H1 (cell line): ENCODE results near the gene RAP1A. TPM values are rescaled to one million over a fixed set of nuclear protein-coding genes. Genes with fewer than 3 reads are reported as not detected.

ENCODE experiments used
- BACH1 ChIP-seq: IDR thresholded peaks from 2 replicates; pipeline ENCODE4 v1.6.1; 2012; ENCODE audit warnings: low read length, improper control_type of control experiment
- EZH2 ChIP-seq: fragments of 200-600 bp; sonication (generic); IDR thresholded peaks from 2 replicates; pipeline ENCODE4 v1.7.1; 2012; ENCODE audit warnings: low read depth, mild to moderate bottlenecking, moderate library complexity, low read length, inconsistent platforms; ENCODE audit not compliant: severe bottlenecking
- GTF2F1 ChIP-seq: IDR thresholded peaks from 2 replicates; pipeline ENCODE4 v1.6.1; 2012; ENCODE audit warnings: low read depth, low read length, improper control_type of control experiment, borderline replicate concordance
- JUN ChIP-seq: IDR thresholded peaks from 2 replicates; pipeline ENCODE4 v1.6.1; 2011; ENCODE audit warnings: low read depth, mild to moderate bottlenecking, improper control_type of control experiment, low read length
- MAFK ChIP-seq: IDR thresholded peaks from 2 replicates; pipeline ENCODE4 v1.6.1; 2012; ENCODE audit warnings: low read depth, mild to moderate bottlenecking, improper control_type of control experiment, low read length
- YY1 ChIP-seq: IDR thresholded peaks from 2 replicates; pipeline ENCODE4 v1.6.1; 2011; ENCODE audit warnings: low read depth, mild to moderate bottlenecking, low read length
- polyA plus RNA-seq, 7 experiments: library from polyadenylated mRNA; depleted of rRNA in 3 of 7; stranded (reverse) in 5 of 7; unstranded in 2 of 7; fragments of >200 nt in 5 of 7; fragments of 200-250 nt in 2 of 7; gene quantifications; 1 replicate in 5 of 7; 2 replicates in 1 of 7; 4 replicates in 1 of 7; pipeline versions ENCODE4 v1.2.1 to v1.2.3, GENCODE V29; 2011 to 2013; ENCODE audit warnings: missing spikeins in 2 of 7, mixed read lengths in 2 of 7
- total RNA-seq: library from RNA; stranded (reverse); fragmentation: NEBNext Ultra II Directional; extraction: Animal tissue kit (Norgen Biotek cat#: 25700); gene quantifications from 2 replicates; pipeline ENCODE4 v1.2.1, GENCODE V29; 2021
- TF ChIP-seq, protein P1 (sequence below): fragments of 300-600 bp; sonication (generic); IDR thresholded peaks from 2 replicates; pipeline ENCODE4 v1.7.1; 2012; ENCODE audit warnings: low read length, moderate library complexity, mild to moderate bottlenecking, inconsistent platforms; ENCODE audit not compliant: insufficient replicate concordance
- TF ChIP-seq, protein P2 (sequence below), 3 experiments: IDR thresholded peaks; 1 replicate in 2 of 3; 2 replicates in 1 of 3; pipeline versions ENCODE4 v1.5.1 to v1.6.1; 2011; ENCODE audit warnings: low read length in 3 of 3, mild to moderate bottlenecking in 3 of 3, inconsistent platforms in 2 of 3, low read depth in 1 of 3, moderate library complexity in 1 of 3; ENCODE audit not compliant: insufficient read depth in 1 of 3; ENCODE audit errors: control extremely low read depth in 1 of 3

RAP1A gene
- total and polyA plus RNA-seq, 2 of the 8 experiments (the other 6 are each of a cell fraction or from before 2014, with no cell fraction given), result 10.9 to 35.8 TPM

DNA sequence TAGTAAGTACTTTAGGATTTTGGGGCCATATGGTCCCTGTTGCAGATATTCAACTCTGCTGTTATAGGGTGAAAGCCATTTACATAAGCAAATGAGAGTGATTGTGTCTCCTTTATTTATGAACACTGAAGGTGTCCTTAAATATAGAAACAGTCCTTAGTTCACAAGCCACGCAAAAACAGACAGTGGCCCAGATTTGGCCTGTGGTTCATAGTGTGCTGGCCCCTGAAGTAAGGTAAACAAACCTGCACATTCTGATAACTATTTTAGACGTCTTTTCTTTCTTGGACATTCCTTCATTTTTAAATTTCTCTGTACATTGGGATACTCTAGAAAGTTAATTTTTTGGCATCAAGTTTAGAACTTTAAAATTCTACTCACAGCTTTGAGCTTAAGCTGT is 23.5 kb downstream of the RAP1A start (continued):
- TF ChIP-seq, protein P1, sequence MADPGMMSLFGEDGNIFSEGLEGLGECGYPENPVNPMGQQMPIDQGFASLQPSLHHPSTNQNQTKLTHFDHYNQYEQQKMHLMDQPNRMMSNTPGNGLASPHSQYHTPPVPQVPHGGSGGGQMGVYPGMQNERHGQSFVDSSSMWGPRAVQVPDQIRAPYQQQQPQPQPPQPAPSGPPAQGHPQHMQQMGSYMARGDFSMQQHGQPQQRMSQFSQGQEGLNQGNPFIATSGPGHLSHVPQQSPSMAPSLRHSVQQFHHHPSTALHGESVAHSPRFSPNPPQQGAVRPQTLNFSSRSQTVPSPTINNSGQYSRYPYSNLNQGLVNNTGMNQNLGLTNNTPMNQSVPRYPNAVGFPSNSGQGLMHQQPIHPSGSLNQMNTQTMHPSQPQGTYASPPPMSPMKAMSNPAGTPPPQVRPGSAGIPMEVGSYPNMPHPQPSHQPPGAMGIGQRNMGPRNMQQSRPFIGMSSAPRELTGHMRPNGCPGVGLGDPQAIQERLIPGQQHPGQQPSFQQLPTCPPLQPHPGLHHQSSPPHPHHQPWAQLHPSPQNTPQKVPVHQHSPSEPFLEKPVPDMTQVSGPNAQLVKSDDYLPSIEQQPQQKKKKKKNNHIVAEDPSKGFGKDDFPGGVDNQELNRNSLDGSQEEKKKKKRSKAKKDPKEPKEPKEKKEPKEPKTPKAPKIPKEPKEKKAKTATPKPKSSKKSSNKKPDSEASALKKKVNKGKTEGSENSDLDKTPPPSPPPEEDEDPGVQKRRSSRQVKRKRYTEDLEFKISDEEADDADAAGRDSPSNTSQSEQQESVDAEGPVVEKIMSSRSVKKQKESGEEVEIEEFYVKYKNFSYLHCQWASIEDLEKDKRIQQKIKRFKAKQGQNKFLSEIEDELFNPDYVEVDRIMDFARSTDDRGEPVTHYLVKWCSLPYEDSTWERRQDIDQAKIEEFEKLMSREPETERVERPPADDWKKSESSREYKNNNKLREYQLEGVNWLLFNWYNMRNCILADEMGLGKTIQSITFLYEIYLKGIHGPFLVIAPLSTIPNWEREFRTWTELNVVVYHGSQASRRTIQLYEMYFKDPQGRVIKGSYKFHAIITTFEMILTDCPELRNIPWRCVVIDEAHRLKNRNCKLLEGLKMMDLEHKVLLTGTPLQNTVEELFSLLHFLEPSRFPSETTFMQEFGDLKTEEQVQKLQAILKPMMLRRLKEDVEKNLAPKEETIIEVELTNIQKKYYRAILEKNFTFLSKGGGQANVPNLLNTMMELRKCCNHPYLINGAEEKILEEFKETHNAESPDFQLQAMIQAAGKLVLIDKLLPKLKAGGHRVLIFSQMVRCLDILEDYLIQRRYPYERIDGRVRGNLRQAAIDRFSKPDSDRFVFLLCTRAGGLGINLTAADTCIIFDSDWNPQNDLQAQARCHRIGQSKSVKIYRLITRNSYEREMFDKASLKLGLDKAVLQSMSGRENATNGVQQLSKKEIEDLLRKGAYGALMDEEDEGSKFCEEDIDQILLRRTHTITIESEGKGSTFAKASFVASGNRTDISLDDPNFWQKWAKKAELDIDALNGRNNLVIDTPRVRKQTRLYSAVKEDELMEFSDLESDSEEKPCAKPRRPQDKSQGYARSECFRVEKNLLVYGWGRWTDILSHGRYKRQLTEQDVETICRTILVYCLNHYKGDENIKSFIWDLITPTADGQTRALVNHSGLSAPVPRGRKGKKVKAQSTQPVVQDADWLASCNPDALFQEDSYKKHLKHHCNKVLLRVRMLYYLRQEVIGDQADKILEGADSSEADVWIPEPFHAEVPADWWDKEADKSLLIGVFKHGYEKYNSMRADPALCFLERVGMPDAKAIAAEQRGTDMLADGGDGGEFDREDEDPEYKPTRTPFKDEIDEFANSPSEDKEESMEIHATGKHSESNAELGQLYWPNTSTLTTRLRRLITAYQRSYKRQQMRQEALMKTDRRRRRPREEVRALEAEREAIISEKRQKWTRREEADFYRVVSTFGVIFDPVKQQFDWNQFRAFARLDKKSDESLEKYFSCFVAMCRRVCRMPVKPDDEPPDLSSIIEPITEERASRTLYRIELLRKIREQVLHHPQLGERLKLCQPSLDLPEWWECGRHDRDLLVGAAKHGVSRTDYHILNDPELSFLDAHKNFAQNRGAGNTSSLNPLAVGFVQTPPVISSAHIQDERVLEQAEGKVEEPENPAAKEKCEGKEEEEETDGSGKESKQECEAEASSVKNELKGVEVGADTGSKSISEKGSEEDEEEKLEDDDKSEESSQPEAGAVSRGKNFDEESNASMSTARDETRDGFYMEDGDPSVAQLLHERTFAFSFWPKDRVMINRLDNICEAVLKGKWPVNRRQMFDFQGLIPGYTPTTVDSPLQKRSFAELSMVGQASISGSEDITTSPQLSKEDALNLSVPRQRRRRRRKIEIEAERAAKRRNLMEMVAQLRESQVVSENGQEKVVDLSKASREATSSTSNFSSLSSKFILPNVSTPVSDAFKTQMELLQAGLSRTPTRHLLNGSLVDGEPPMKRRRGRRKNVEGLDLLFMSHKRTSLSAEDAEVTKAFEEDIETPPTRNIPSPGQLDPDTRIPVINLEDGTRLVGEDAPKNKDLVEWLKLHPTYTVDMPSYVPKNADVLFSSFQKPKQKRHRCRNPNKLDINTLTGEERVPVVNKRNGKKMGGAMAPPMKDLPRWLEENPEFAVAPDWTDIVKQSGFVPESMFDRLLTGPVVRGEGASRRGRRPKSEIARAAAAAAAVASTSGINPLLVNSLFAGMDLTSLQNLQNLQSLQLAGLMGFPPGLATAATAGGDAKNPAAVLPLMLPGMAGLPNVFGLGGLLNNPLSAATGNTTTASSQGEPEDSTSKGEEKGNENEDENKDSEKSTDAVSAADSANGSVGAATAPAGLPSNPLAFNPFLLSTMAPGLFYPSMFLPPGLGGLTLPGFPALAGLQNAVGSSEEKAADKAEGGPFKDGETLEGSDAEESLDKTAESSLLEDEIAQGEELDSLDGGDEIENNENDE, result no peak
- TF ChIP-seq YY1 (no peak), JUN (no peak), GTF2F1 (no peak), EZH2 (no peak), BACH1 (no peak), MAFK (no peak)
- TF ChIP-seq, protein P2, sequence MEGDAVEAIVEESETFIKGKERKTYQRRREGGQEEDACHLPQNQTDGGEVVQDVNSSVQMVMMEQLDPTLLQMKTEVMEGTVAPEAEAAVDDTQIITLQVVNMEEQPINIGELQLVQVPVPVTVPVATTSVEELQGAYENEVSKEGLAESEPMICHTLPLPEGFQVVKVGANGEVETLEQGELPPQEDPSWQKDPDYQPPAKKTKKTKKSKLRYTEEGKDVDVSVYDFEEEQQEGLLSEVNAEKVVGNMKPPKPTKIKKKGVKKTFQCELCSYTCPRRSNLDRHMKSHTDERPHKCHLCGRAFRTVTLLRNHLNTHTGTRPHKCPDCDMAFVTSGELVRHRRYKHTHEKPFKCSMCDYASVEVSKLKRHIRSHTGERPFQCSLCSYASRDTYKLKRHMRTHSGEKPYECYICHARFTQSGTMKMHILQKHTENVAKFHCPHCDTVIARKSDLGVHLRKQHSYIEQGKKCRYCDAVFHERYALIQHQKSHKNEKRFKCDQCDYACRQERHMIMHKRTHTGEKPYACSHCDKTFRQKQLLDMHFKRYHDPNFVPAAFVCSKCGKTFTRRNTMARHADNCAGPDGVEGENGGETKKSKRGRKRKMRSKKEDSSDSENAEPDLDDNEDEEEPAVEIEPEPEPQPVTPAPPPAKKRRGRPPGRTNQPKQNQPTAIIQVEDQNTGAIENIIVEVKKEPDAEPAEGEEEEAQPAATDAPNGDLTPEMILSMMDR (IDR thresholded peaks at IDR 0.05; ENCODE audit: control extremely low read depth in 1 of 3, insufficient read depth in 1 of 3, low read depth in 1 of 3, low read length in 3 of 3), result no peak
